ENCODE results near the gene UNC5CL.
A peak's percentile ranks its signal among the peaks of the same experiment; 100 is the strongest.
"Not testable (repeated sequence)": the region's sequence is repeated elsewhere in the genome, so short reads cannot be mapped to it uniquely, and the experiment has no call there.

UNC5CL gene

GRCh38 chr6:41038205-41038604, 816 bp downstream of the UNC5CL start:
- DNase-seq = no peak

- DNase-seq = no peak
Observed at GRCh38 chr6:41037107-41037900, 1.7 kb downstream of the UNC5CL start.

GRCh38 chr6:41036601-41037000, 2.4 kb downstream of the UNC5CL start:
- DNase-seq = no peak

- DNase-seq = no peak
Observed at GRCh38 chr6:41036186-41036585, 2.8 kb downstream of the UNC5CL start.

GRCh38 chr6:41033776-41034175, 5.2 kb downstream of the UNC5CL start:
- DNase-seq = no peak

- no peak for DNase-seq
Observed at GRCh38 chr6:41032830-41033229, 6.2 kb downstream of the UNC5CL start.

GRCh38 chr6:41028561-41029412, 10.2 kb downstream of the UNC5CL start:
- no peak for DNase-seq

GRCh38 chr6:41027799-41028560, 11.0 kb downstream of the UNC5CL start:
- peak; percentile 37 for DNase-seq

GRCh38 chr6:41027241-41027640, 11.8 kb downstream of the UNC5CL start:
- no peak for DNase-seq

- DNase-seq = no peak
Observed at GRCh38 chr6:41025966-41026530, 13.0 kb downstream of the UNC5CL start.

GRCh38 chr6:41023114-41023513, 15.9 kb downstream of the UNC5CL start:
- no peak for DNase-seq

GRCh38 chr6:41022294-41022693, 16.7 kb downstream of the UNC5CL start:
- no peak for DNase-seq

GRCh38 chr6:41021832-41022231, 17.2 kb downstream of the UNC5CL start:
- DNase-seq = no peak

- DNase-seq = no peak
Observed at GRCh38 chr6:41017663-41018062, 21.4 kb downstream of the UNC5CL start.

GRCh38 chr6:41015860-41016259, 23.2 kb downstream of the UNC5CL start:
- not testable (repeated sequence) for DNase-seq

GRCh38 chr6:41014780-41015179, 24.2 kb downstream of the UNC5CL start:
- DNase-seq = no peak

- no peak for DNase-seq
Observed at GRCh38 chr6:41013466-41014153, 25.4 kb downstream of the UNC5CL start.

GRCh38 chr6:41011673-41012072, 27.3 kb downstream of the UNC5CL start:
- DNase-seq = no peak

GRCh38 chr6:41009669-41010068, 29.4 kb downstream of the UNC5CL start:
- DNase-seq = no peak

- DNase-seq = no peak
Observed at GRCh38 chr6:41008011-41008410, 31.0 kb downstream of the UNC5CL start.

GRCh38 chr6:41006980-41007379, 32.0 kb downstream of the UNC5CL start:
- DNase-seq = not testable (repeated sequence)

- DNase-seq = not testable (repeated sequence)
Observed at GRCh38 chr6:41006217-41006616, 32.8 kb downstream of the UNC5CL start.
